GM19099 (cell line): ENCODE results near the gene LASP1NB.

ENCODE experiments used
- POLR2A ChIP-seq: IDR thresholded peaks from 3 replicates; pipeline ENCODE4 v1.6.1; 2011; ENCODE audit warnings: low read depth; ENCODE audit not compliant: insufficient read length; ENCODE audit errors: extremely low read depth

LASP1NB gene

GRCh38 chr17:38922538-38923297 is 2.7 kb upstream of the LASP1NB start:
- TF ChIP-seq POLR2A, result no peak

GRCh38 chr17:38926293-38927070 is 1.1 kb downstream of the LASP1NB start:
- no peak for TF ChIP-seq POLR2A

GRCh38 chr17:38939987-38940386 is 14.6 kb downstream of the LASP1NB start:
- TF ChIP-seq POLR2A, result no peak

GRCh38 chr17:38940404-38940803 is 15.0 kb downstream of the LASP1NB start:
- TF ChIP-seq POLR2A, result no peak

- no peak for TF ChIP-seq POLR2A
Measured at GRCh38 chr17:38942696-38943334, 17.4 kb downstream of the LASP1NB start.

- no peak for TF ChIP-seq POLR2A
Measured at GRCh38 chr17:38943607-38944006, 18.2 kb downstream of the LASP1NB start.

GRCh38 chr17:38947189-38947588 is 21.8 kb downstream of the LASP1NB start:
- no peak for TF ChIP-seq POLR2A

GRCh38 chr17:38958326-38958725 is 32.9 kb downstream of the LASP1NB start:
- TF ChIP-seq POLR2A, result no peak

- no peak for TF ChIP-seq POLR2A
Measured at GRCh38 chr17:38958756-38959155, 33.3 kb downstream of the LASP1NB start.

- TF ChIP-seq POLR2A, result no peak
Measured at GRCh38 chr17:38959508-38959907, 34.1 kb downstream of the LASP1NB start.

GRCh38 chr17:38960402-38960801 is 35.0 kb downstream of the LASP1NB start:
- no peak for TF ChIP-seq POLR2A

GRCh38 chr17:38961413-38961812 is 36.0 kb downstream of the LASP1NB start:
- TF ChIP-seq POLR2A, result no peak

- TF ChIP-seq POLR2A, result no peak
Measured at GRCh38 chr17:38967290-38967738, 41.9 kb downstream of the LASP1NB start, which contains the start of gene FBXO47. TSS of gene FBXO47 (minus strand) at chr17:38967403. CDS start at chr17:38963025, 4,378 bp downstream.

- TF ChIP-seq POLR2A, result no peak
Measured at GRCh38 chr17:38969281-38969680, 43.9 kb downstream of the LASP1NB start.

- no peak for TF ChIP-seq POLR2A
Measured at GRCh38 chr17:38970128-38970527, 44.7 kb downstream of the LASP1NB start.

- no peak for TF ChIP-seq POLR2A
Measured at GRCh38 chr17:38970804-38971203, 45.4 kb downstream of the LASP1NB start.

GRCh38 chr17:38978180-38978579 is 52.8 kb downstream of the LASP1NB start:
- no peak for TF ChIP-seq POLR2A
